ENCODE measurements around the gene C11orf54.
A peak's percentile ranks its signal among the peaks of the same experiment; 100 is the strongest.
"Not testable (repeated sequence)": the region's sequence is repeated elsewhere in the genome, so short reads cannot be mapped to it uniquely, and the experiment has no call there.

Gene C11orf54

GRCh38 chr11:93767018-93767417 lies 25.5 kb downstream of the C11orf54 start:
- DNase-seq: no peak

GRCh38 chr11:93770160-93770559 lies 28.7 kb downstream of the C11orf54 start:
- DNase-seq: no peak

GRCh38 chr11:93772123-93772522 lies 30.7 kb downstream of the C11orf54 start:
- DNase-seq: no peak

GRCh38 chr11:93773045-93773477 lies 31.6 kb downstream of the C11orf54 start:
- DNase-seq: no peak

- DNase-seq: no peak
These were observed 32.2 kb downstream of the C11orf54 start for GRCh38 chr11:93773601-93774200.

- not testable (repeated sequence) for DNase-seq
These were observed 33.1 kb downstream of the C11orf54 start for GRCh38 chr11:93774560-93774959.

- DNase-seq: no peak
These were observed 33.8 kb downstream of the C11orf54 start for GRCh38 chr11:93775289-93775688.

- no peak for DNase-seq
These were observed 41.9 kb downstream of the C11orf54 start for GRCh38 chr11:93783362-93783761.

- no peak for DNase-seq
These were observed 42.3 kb downstream of the C11orf54 start for GRCh38 chr11:93783765-93784144.

GRCh38 chr11:93784145-93784934 lies 42.9 kb downstream of the C11orf54 start, which contains the start of gene MED17:
Gene MED17 (plus strand): TSS chr11:93784282. CDS start chr11:93784514, 232 bp downstream.
- DNase-seq: peak; percentile 90

- DNase-seq: no peak
These were observed 43.5 kb downstream of the C11orf54 start for GRCh38 chr11:93784935-93785360.

GRCh38 chr11:93791493-93791892 lies 50.0 kb downstream of the C11orf54 start:
- no peak for DNase-seq

- no peak for DNase-seq
These were observed 55.2 kb downstream of the C11orf54 start for GRCh38 chr11:93796441-93797231.

GRCh38 chr11:93801366-93801765 lies 59.9 kb downstream of the C11orf54 start:
- DNase-seq: no peak

- no peak for DNase-seq
These were observed 63.4 kb downstream of the C11orf54 start for GRCh38 chr11:93804879-93805278.

- no peak for DNase-seq
These were observed 66.5 kb downstream of the C11orf54 start for GRCh38 chr11:93807980-93808379.

GRCh38 chr11:93813974-93814373 lies 72.5 kb downstream of the C11orf54 start:
- no peak for DNase-seq

Measured in NCI-H2171 treated with DMSO at 0.1 percent for 48 hours (cell line).